Hematopoietic multipotent progenitor cell treated with erythropoietin and hydrocortisone succinate and interleukin-3 and kit ligand, for 15 days (in vitro differentiated cells): ENCODE measurements around the gene MYBPC3.
"Not testable (repeated sequence)": the region's sequence is repeated elsewhere in the genome, so short reads cannot be mapped to it uniquely, and the experiment has no call there.

Source experiments
- DNase-seq: peaks from one replicate; pipeline ENCODE4 v3.0.0-alpha.2; 2015; ENCODE audit warnings: low spot score

Gene MYBPC3

GRCh38 chr11:47338396-47339241, 13.9 kb downstream of the MYBPC3 start:
- DNase-seq, result no peak

- no peak for DNase-seq
Measured at GRCh38 chr11:47337229-47337924, 15.1 kb downstream of the MYBPC3 start.

GRCh38 chr11:47336595-47336994, 15.9 kb downstream of the MYBPC3 start:
- no peak for DNase-seq

- DNase-seq, result no peak
Measured at GRCh38 chr11:47335733-47336132, 16.8 kb downstream of the MYBPC3 start.

GRCh38 chr11:47334699-47335411, 17.6 kb downstream of the MYBPC3 start:
- not testable (repeated sequence) for DNase-seq

GRCh38 chr11:47333886-47334443, 18.5 kb downstream of the MYBPC3 start:
- DNase-seq, result no peak

- no peak for DNase-seq
Measured at GRCh38 chr11:47333526-47333845, 19.0 kb downstream of the MYBPC3 start.

- DNase-seq, result no peak
Measured at GRCh38 chr11:47332791-47333525, 19.5 kb downstream of the MYBPC3 start.

- no peak for DNase-seq
Measured at GRCh38 chr11:47332303-47332711, 20.2 kb downstream of the MYBPC3 start.

- no peak for DNase-seq
Measured at GRCh38 chr11:47331454-47332302, 20.8 kb downstream of the MYBPC3 start.

GRCh38 chr11:47329987-47330931, 22.2 kb downstream of the MYBPC3 start:
- no peak for DNase-seq

GRCh38 chr11:47329431-47329986, 23.0 kb downstream of the MYBPC3 start:
- DNase-seq, result no peak

GRCh38 chr11:47328449-47329390, 23.8 kb downstream of the MYBPC3 start:
- no peak for DNase-seq

GRCh38 chr11:47327949-47328348, 24.6 kb downstream of the MYBPC3 start:
- DNase-seq, result no peak

GRCh38 chr11:47327025-47327424, 25.5 kb downstream of the MYBPC3 start:
- no peak for DNase-seq

GRCh38 chr11:47326198-47326597, 26.3 kb downstream of the MYBPC3 start:
- no peak for DNase-seq

GRCh38 chr11:47325271-47326041, 27.0 kb downstream of the MYBPC3 start:
- DNase-seq, result peak; percentile 59
